Measurements from ENCODE around the gene PCDHGA2.

The PCDHGA2 gene

GRCh38 chr5:141383345-141383744 lies 44.8 kb downstream of the PCDHGA2 start:
- no peak for DNase-seq

GRCh38 chr5:141384471-141385267 lies 46.1 kb downstream of the PCDHGA2 start:
- DNase-seq: no peak

GRCh38 chr5:141387557-141388311 lies 49.2 kb downstream of the PCDHGA2 start, which contains the start of gene PCDHGB4:
Gene PCDHGB4 (plus strand): TSS chr5:141387698. CDS start chr5:141387885, 187 bp downstream.
- peak; percentile 79 for DNase-seq

GRCh38 chr5:141388661-141389060 lies 50.1 kb downstream of the PCDHGA2 start:
- DNase-seq: no peak

- DNase-seq: no peak
Observed at GRCh38 chr5:141389153-141390042, 50.8 kb downstream of the PCDHGA2 start.

GRCh38 chr5:141392429-141393198 lies 54.1 kb downstream of the PCDHGA2 start, which contains the start of gene PCDHGA8:
Gene PCDHGA8 (plus strand): TSS chr5:141392633. CDS start chr5:141392814, 181 bp downstream.
- peak; percentile 39 for DNase-seq

All from DMS53 (cell line).